T-helper 2 cell (primary cell): ENCODE data around the gene LCN6.
A peak's percentile ranks its signal among the peaks of the same experiment; 100 is the strongest.
"Not testable (repeated sequence)": the region's sequence is repeated elsewhere in the genome, so short reads cannot be mapped to it uniquely, and the experiment has no call there.

Source experiments
- DNase-seq, 5 experiments: peaks; one replicate each; pipeline versions ENCODE4 v3.0.0 to v3.0.0-alpha.2; 2012 to 2022

The LCN6 gene

DNA sequence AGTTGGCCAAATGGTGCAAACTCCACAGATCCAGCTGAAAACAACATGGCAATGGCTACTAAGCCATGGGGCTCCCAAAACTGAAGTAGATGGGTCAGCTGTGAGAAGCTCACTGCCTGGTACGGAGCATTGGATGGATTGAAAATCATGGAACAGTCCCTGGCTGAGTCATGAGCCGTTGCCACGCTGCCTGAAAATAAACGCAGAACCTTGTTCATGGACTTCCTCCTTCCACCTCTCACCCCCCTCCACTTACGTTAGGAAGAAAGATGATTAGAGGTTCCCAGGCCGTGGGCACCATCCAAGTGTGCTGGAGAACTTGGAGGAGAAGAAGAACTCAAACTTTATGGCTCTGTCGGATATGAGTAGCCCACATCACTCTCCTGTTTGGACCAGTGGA is 42.8 kb downstream of the LCN6 start:
- DNase-seq = no peak

DNA sequence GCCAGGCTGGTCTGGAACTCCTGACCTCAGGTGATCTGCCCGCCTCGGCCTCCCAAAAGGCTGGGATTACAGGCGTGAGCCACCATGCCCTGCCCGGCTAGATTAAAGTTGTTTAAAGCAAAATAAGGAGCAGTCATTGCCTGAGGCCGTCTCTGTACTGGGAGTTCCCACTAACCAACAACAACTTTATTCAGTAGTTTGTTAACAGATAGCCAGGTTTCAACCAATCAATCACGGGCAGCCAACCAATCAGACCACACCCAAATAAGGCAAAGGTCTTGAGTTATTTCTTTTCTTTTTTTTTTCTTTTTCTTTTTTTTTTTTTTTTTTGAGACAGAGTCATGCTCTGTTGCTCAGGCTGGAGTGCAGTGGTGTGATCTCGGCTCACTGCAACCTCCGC is 43.6 kb downstream of the LCN6 start:
- not testable (repeated sequence) for DNase-seq

DNA sequence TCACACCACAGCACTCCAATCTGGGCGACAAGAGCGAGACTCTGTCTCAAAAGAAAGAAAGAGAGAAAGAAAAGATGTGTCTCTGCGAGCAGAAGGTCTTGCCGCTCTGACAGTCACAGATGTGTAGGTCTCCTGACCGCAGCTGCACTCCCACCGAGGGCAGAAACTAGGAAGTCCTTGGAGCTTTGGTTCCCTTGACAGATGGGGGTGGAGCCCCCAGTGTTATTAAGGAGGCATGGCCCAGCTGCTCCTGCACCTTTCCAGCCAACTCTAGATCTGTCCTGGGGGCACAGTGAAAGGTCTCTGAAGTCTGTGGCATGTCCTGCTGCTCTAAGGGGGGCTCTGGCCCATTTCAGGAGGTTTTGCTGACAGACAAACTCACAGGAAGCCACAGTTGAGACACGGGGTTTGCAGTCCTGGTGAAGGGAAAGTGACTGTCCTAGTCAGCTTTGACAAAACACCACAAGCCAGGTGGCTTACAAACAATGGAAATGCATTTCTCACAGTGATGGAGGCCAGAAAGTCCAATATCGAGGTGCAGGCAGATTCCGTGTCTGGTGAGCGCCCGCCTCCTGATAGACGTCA is 45.0 kb downstream of the LCN6 start:
- DNase-seq = no peak

DNA sequence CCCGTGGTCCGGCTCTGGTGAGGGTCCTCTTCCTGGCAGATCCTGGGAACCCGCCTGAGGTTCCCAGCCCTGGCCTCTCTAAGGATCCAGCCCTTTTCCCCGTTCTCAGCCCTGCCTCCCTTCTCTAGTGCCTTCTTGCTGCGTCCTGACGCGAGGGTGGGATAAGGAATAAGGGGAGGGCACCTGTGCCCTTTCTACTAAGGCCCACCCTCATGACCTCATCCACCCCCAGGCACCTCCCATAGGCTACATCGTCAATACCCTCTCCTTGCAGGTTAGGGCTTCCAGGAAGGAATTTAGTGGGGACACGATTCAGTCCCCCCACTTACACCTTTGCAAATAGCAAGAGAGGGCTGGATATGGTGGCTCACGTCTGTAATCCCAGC is 46.7 kb downstream of the LCN6 start:
- no peak for DNase-seq

DNA sequence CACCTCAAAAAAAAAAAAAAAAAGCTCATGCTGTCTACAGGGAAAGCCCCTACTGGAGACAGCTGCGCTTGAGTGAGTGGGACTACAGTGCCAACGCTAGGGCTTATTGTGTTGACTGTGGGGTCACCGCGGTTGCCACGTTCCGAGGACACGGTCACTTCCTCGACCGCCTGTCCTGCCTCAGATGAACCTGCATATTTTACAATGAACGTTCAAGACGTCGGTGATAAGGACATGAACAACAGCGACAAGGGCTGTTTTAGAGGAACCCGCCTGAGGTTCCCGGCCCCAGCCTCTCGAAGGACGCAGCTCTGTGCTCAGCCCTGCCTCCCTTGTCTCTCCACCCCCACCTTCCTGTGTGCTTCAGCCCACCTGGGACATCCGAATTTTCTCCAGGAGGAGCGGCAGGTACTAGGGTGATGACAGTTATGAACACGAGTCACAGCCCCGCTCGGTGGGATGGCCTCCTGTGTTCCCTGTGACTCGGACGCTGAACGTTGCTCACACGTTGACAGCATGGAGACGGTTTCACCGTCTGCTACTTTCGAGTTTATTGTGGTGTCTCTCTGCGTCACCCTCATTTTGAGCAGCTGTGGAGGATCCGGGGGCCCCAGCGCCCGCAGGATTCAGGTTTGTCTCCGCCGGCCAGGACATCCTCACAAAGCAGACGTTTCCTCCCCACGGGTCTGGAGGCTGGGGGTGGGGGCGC is 47.2 kb downstream of the LCN6 start:
- DNase-seq = peak in 3 of 5 experiments; percentile 57 to 83 (median 66)

DNA sequence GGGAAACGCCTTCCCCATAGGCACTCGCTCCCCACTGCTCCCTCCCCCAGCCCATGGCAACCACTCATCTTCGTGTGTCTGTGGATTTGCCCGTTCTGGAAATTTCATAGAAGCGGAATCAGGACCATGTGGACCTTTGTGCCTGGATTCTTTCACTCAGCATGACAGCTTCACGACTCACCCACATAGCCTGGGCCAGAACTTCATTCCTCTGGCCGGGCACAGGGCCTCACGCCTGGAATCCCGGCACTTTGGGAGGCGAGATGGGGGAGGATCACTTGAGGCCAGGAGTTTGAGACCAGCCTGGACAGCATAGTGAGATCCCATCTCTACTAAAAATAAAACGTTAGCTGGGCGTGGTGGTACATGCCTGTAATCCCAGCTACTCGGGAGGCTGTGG is 48.0 kb downstream of the LCN6 start:
- DNase-seq = no peak

DNA sequence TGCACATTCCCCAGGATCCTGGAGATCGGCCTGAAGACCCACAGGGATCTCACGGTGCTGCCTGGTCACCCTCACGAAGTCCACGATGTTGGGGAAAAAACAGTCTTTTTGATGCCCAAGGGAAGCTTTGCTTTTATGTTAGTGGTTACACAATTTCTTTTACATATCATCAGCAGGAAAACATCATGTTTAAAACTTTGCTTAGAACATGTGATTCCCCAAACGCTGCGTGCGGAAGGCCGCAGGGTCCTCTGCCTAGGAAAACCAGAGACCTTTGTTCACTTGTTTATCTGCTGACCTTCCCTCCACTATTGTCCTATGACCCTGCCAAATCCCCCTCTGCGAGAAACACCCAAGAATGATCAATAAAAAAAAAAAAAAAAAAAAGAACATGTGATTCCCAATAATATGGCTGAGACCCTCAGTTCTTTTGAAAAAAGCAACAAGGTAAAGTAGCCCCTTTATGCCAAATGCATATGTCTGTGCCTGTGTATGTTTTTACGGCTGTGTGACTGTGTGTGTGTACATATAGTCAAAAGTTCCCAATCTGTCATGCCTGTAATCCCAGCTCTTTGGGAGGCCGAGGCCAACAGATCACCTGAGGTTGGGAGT is 49.6 kb downstream of the LCN6 start:
- DNase-seq = no peak

DNA sequence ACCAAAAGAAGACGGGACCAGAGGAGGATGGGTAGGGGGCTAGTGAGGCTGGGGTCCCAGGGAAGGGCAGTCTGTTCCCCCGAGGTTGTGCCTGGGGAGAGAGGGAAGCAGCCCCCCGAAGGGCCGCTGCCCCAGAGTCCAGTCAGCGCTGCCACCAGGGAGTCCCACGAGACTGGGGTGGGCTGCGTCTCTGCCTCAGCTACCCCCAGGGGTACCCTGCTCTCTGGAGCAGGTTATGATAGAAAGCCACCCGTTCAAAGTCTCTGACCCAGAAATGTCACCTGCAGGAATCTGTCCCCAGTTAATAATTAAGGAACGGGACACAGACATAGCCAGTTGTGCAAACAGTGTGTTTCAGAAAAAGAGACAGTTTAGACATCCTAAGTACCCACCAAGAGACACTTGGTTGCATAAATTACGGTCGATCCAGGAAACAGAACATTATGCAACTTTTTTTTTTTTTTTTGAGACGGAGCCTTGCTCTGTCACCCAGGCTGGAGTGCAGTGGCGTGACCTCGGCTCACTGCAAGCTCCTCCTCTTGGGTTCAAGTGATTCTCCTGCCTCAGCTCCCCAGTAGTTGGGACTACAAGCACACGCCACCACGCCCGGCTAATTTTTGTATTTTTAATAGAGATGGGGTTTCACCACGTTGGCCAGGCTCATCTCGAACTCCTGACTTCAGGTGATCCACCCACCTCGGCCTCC is 50.4 kb downstream of the LCN6 start:
- no peak for DNase-seq

DNA sequence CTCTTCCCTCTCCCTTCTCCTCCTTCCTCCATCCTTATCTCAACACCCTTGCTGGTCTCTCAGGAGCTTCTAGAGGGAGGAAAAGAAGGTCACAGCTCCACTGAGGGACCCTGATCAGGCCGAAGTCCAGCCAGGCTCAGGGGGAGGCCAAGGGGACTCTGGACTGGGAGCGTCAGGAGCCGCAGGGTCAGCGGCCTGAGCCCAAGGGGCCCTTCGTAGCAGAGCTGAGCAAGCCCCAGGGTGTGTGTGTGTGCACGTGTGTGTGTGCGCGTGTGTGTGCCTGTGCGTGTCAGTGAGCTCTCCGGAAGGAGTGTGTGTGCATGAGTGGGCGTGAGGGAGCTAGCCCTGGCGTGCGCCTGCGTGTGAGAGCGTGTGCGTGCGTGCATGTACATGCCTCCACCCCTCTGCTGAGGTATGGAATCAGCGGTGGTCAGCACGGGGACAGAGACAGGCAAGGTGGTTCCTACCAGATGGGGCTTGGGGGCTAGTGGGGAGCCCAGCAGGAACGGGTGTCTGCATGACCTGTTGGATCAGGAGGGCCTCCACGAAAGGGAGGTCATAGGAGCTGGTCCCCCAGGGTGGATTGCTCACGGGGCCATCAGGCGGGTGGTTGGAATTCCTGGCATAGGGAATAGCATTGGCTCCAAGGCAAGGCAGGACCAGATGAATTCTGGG is 51.0 kb downstream of the LCN6 start:
- DNase-seq = peak in 1 of 5 experiments; percentile 36

DNA sequence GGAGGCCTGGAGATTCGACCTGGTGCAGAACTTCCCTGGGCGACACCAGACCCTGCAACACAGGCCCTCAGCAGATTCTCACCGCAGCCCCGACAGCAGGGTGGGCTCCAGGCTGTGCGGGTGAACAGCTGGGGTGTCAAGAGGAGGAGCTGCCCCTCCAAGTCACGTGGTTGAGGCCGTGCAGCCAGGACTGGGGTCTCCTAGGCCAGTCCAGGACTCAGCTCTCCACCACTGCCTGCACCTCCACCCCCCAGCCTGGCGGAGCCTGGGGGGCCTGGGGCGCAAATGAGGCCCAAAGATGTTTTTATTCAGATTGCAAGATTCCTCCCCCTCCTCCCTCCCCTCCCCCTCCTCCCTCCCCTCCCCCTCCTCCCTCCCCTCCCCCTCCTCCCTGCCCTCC is 51.8 kb downstream of the LCN6 start:
- DNase-seq = no peak

DNA sequence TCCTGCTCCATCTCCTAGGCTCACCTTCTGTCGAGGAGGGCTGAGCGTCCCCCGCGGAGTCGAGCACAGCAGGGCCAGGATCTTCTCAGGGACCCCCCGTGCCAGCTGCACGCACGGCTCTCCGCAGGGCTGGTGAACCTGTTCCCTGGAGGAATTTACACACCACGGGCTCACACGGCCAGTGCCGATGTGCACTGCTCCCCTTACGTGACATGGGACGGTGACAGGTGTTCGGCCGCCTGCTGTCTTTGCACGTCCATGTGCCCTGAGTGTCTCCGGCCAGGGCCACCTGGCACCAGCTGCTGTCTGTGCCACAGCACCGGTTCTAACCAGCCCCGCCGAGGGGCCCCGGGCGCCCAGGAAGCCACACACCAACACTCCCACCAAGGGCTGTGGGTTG is 52.4 kb downstream of the LCN6 start:
- no peak for DNase-seq

DNA sequence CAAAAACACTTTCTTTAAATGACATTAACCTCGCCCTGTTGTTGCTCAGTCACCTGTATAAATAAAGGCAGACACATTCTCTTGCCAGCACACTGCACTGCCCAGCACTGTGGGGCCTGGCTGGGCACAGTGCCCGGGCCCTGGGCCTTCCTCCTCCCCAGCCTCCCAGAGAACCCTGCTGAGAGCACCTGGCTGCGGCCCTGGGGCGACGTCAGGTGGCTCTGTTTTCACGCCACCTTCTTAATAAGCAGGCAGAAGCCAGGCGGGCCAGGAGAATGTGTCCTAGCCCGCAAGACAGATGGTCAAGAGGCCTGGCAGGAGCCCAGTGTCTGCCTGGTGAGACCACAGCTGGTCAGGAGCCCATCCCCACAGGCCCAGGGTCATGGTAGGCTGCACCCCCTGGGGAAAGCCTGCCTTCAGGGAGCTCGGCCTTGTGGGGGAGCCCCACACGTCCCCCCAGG is 52.9 kb downstream of the LCN6 start:
- DNase-seq = no peak

DNA sequence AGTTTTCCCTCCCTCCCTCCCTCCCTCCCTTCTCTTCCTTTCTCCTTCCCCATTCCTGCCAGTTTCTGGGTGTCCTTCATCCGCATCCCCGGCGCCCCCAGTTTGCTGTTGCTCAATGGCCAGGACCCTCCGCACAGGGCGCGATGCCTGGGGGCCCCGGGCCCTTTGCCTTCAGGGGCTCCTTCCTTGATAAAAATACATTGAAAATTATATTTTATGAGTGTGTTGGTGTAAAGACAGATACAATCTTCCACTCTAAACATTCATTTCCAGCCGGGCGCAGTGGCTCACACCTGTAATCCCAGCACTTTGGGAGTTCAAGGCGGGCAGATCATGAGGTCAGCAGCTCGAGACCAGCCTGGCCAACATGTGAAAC is 53.5 kb downstream of the LCN6 start:
- DNase-seq = no peak

DNA sequence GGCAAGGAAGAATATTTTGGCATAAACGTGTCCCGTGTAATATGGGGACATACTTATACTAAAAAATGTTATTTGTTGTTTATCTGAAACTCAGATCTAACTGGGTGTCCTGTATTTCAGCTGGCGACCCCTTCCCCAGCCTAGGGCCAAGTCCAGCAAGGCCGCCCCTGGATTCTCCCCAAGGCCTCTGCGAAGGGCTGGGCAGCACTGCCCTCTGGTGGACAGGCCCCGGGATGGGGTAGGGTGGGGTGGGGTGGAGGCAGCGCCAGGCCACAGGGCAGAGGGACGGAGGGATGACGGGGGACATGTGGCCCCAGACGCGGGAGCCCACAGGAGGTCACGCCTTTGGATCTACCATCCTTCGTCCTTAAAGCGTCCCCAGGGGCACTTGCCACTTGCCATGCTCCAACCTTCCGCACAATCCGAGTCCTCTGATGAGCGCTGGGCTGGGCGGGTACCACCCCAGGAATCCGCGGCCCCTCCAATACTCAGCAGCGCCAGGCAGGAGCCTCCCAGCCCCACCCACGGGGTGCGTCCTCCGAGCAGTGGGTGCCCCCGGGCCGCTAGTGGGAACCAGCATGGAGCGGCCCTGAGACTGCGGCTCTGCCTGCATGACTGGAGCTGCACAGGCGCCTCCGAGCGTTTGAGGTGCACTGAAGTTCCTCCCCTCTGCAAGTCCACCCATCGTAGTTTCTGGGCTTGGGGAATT is 54.0 kb downstream of the LCN6 start:
- no peak for DNase-seq
